ENCODE measurements around the gene ACP1. TPM values are rescaled to one million over a fixed set of nuclear protein-coding genes. Genes with fewer than 3 reads are reported as not detected.

The ACP1 gene
- total and polyA plus RNA-seq, 2 of the 8 experiments (the other 6 are each of a cell fraction or from before 2014, with no cell fraction given), result 115 to 155 TPM

DNA sequence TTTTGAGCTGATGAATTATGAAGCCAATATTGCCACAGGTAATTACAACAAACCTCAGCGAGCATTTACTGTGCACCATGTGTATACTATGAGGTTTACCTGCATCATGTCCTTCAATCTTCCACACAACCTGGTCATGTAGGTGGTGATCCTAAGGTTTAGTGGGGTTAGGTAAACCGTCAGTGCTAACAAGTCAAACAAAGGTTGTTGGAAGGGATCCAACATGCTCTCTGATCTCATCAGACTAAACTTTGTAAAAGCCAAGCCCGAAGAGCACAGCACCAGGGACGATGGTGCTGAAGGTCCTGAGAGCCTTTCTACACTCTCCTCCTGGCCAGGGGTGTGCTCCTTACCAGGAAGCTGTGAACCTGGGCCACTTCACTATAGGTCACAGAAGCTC is 30.3 kb upstream of the ACP1 start:
- Histone ChIP-seq H2AK5ac (ENCODE audit: low read depth, low read length) (no peak overlapping the region), H3K36me3 (ENCODE audit: control insufficient read depth in 2 of 4, insufficient read depth in 4 of 4, low read length in 3 of 4) (no peaks in the 10 kb centered on the region), H2BK20ac (ENCODE audit: low read length) (no peak overlapping the region), H4K91ac (replicated peaks; ENCODE audit: insufficient read length, low read length) (no peak overlapping the region), H3K4me3 (ENCODE audit: extremely low read depth in 1 of 4, insufficient read depth in 2 of 4, low read depth in 3 of 4, low read length in 4 of 4) (no peak overlapping the region), H3K27ac (ENCODE audit: low read depth, low read length) (no peak overlapping the region), H4K5ac (ENCODE audit: insufficient read length, low read depth, low read length) (no peak overlapping the region), H3K18ac (ENCODE audit: extremely low read depth, low read length) (no peak overlapping the region), H2BK120ac (replicated peaks; ENCODE audit: low read depth, low read length) (no peak overlapping the region), H3K56ac (replicated peaks; ENCODE audit: insufficient read length, low read depth, low read length) (no peak overlapping the region), H3K4ac (replicated peaks; ENCODE audit: insufficient read length, low read depth, low read length) (no peak overlapping the region), H3K79me2 (ENCODE audit: control insufficient read depth in 1 of 2, insufficient read depth in 2 of 2, low read length in 2 of 2) (no peaks in the 10 kb centered on the region), H2BK12ac (ENCODE audit: low read depth, low read length) (0 out of 2 replicates have a peak overlapping the region, but pooled peaks have one; percentile 35), H3K9me3 (ENCODE audit: insufficient read depth in 2 of 2, low read depth in 1 of 2, low read length in 1 of 2) (no peaks in the 10 kb centered on the region), H3K4me1 (replicated peaks in 1 of 4; ENCODE audit: control insufficient read depth in 3 of 4, insufficient read depth in 4 of 4, low read length in 3 of 4) (peaks cover 0 to 3% (median 2%) of the 10 kb centered on the region in 4 experiments), H3K27me3 (replicated peaks in 1 of 4; ENCODE audit: control insufficient read depth in 3 of 4, extremely low read depth in 1 of 4, insufficient read depth in 3 of 4, low read length in 3 of 4) (peaks cover 0 to 1% (median 0%) of the 10 kb centered on the region in 4 experiments; a peak in 1 of 7 replicates), H3K14ac (ENCODE audit: insufficient read length) (no peak overlapping the region), H4K20me1 (replicated peaks in 1 of 2; ENCODE audit: control insufficient read depth in 1 of 2, insufficient read depth in 2 of 2, low read length in 2 of 2) (no peaks in the 10 kb centered on the region), H3K79me1 (ENCODE audit: low read depth, low read length) (no peaks in the 10 kb centered on the region), H2BK15ac (ENCODE audit: low read length) (no peak overlapping the region), H3K23ac (ENCODE audit: insufficient read length) (no peak overlapping the region), H3K23me2 (ENCODE audit: low read depth, low read length) (no peaks in the 10 kb centered on the region), H3K4me2 (ENCODE audit: insufficient read depth in 1 of 2, low read depth in 2 of 2, low read length in 2 of 2) (no peak overlapping the region), H3K9ac (replicated peaks in 1 of 4; ENCODE audit: extremely low read depth in 1 of 4, low read depth in 3 of 4, low read length in 3 of 4) (no peak overlapping the region), H2AFZ (ENCODE audit: low read length) (no peak overlapping the region), H2BK5ac (ENCODE audit: low read depth, low read length) (no peak overlapping the region), H4K8ac (ENCODE audit: extremely low read depth, insufficient read depth, low read length) (no peak overlapping the region)
- FAIRE-seq (no peak), DNase-seq (ENCODE audit: low read depth in 1 of 2, low spot score in 2 of 2) (no peak)
- ChIA-PET CTCF (ENCODE audit: partially characterized antibody) (interaction anchor here (0.6 to 1.2 kb wide), 5 partner anchors 13 to 1320 kb away, joined by 3 to 5 read pairs (median 3); no protein-coding TSS in a partner anchor), POLR2A (ENCODE audit: partially characterized antibody) (no interaction called here)
- 88% methylated on average over 4 of the region's 4 CpGs; no CpG with 5 or more reads in 1 of the 2 experiments for WGBS, 2 experiments (ENCODE audit: extremely low coverage in 1 of 2, insufficient coverage in 1 of 2, insufficient read length in 1 of 2, insufficient replicate concordance in 2 of 2, low coverage in 1 of 2, low lambda C conversion rate in 2 of 2, missing lambda C conversion rate in 1 of 2)
- TF ChIP-seq CHD2 (IDR thresholded peaks at IDR 0.05; ENCODE audit: low read length), result no peak
- TF ChIP-seq HDAC6 (IDR thresholded peaks at IDR 0.05; ENCODE audit: low read depth, low read length), result no peak
- no peak for TF ChIP-seq EGR1 (IDR thresholded peaks at IDR 0.05; ENCODE audit: borderline replicate concordance, low read depth, low read length)
- TF ChIP-seq, protein P1, sequence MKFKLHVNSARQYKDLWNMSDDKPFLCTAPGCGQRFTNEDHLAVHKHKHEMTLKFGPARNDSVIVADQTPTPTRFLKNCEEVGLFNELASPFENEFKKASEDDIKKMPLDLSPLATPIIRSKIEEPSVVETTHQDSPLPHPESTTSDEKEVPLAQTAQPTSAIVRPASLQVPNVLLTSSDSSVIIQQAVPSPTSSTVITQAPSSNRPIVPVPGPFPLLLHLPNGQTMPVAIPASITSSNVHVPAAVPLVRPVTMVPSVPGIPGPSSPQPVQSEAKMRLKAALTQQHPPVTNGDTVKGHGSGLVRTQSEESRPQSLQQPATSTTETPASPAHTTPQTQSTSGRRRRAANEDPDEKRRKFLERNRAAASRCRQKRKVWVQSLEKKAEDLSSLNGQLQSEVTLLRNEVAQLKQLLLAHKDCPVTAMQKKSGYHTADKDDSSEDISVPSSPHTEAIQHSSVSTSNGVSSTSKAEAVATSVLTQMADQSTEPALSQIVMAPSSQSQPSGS (IDR thresholded peaks at IDR 0.05; ENCODE audit: low read length), result no peak
- no peak for TF ChIP-seq JUN (IDR thresholded peaks at IDR 0.05; ENCODE audit: low read depth, low read length)
- no peak for TF ChIP-seq ASH2L (IDR thresholded peaks at IDR 0.05; ENCODE audit: low read length)
- TF ChIP-seq, protein P2, sequence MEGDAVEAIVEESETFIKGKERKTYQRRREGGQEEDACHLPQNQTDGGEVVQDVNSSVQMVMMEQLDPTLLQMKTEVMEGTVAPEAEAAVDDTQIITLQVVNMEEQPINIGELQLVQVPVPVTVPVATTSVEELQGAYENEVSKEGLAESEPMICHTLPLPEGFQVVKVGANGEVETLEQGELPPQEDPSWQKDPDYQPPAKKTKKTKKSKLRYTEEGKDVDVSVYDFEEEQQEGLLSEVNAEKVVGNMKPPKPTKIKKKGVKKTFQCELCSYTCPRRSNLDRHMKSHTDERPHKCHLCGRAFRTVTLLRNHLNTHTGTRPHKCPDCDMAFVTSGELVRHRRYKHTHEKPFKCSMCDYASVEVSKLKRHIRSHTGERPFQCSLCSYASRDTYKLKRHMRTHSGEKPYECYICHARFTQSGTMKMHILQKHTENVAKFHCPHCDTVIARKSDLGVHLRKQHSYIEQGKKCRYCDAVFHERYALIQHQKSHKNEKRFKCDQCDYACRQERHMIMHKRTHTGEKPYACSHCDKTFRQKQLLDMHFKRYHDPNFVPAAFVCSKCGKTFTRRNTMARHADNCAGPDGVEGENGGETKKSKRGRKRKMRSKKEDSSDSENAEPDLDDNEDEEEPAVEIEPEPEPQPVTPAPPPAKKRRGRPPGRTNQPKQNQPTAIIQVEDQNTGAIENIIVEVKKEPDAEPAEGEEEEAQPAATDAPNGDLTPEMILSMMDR (IDR thresholded peaks at IDR 0.05; ENCODE audit: control extremely low read depth in 1 of 3, insufficient read depth in 1 of 3, low read depth in 1 of 3, low read length in 3 of 3), result no peak
- TF ChIP-seq CHD1 (IDR thresholded peaks at IDR 0.05; ENCODE audit: low read depth, low read length), result no peak
- TF ChIP-seq CREB1 (IDR thresholded peaks at IDR 0.05), result no peak
- no peak for TF ChIP-seq BCL11A (IDR thresholded peaks at IDR 0.05; ENCODE audit: low read depth in 2 of 2, low read length in 2 of 2)
- no peak for TF ChIP-seq YY1 (IDR thresholded peaks at IDR 0.05; ENCODE audit: low read depth, low read length)

All from H1 (cell line).